HG02798 (cell line): Measurements from ENCODE around the gene SPECC1.
"Not testable (repeated sequence)": the region's sequence is repeated elsewhere in the genome, so short reads cannot be mapped to it uniquely, and the experiment has no call there.

ENCODE experiments used
- ATAC-seq: cut with Tn5 transposase; IDR thresholded peaks from one replicate; pipeline ENCODE4 v1.9.1; 2021; ENCODE audit warnings: mild to moderate bottlenecking; ENCODE audit not compliant: unreplicated experiment, poor library complexity

Gene SPECC1

DNA sequence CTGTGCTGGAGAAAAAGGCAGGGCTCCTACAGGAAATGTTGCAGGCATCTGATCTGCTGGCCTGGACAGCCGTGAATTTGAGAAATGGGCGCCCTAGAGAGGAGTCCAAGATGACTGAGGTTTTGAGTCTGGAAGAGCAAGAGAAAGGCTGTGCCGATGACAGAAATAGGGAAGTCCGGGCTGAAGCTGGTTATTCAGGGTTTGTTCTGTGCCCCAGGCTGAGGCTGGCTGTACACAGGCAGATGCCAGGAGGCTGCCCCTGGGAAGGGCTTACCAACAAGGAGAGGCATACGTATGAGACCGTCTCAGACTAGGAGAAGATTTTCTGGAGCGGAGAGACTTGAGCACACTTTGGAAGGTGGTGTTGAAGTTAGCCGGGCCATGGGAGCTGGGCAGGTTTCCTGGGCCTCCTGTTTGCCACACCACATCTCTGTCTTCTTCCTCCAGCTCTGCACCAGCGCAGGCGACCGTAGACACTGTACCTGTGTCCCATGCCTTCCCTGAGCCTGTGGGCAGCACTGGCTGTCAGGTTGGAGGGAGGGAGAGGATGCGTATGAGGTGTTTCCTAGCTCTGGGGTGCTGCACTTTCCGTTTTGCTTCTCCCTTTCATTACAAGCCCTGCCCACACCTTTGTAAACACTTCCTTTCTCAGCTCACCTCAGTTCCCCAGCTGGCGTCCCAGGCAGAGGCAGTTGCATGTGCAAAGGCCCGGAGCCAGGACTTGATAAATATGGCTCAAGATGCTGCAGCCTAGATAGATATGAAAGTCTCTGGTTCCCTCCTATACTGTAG, 80.8 kb downstream of the SPECC1 start:
- no peak for ATAC-seq

DNA sequence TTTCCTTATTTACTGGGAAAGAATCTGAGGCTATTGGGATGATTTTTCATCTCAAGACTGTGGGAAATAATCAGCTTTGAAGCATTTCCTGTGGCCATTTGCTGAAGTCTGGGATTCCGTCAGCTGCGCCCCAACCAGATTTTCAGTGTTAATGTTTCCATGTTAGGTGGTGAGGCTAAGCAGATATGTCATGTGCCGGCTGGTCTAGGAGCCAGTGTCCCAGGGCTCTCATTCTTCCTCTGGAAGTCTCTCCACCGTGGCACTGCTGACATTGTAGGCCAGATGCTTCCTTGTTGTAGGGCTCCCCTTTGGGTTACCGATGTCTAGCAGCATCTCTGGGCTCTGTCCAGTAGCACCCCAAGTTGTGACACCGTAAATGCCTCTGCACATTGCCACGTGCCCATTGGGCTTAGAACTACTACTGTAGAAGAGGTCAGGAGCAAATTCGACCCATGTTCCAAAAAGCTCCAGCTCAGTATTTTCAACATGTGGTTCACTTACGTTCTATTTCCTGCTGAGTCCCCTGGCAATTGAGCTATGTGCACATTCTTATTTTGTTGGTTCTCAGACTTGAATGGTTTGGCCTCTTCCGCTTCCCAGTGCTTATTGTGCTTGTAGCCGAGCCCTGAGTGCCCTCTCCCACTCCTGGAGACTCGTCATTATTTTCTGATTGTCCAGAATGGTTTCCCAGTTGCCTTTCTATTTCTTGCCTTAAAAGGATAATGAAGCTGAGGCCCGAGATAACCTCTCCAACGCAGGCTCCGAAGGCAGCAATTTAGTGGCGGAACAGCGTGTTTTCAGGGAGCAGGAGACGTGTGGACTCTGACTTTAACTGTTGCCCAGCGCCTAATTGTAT, 82.2 kb downstream of the SPECC1 start:
- no peak for ATAC-seq

DNA sequence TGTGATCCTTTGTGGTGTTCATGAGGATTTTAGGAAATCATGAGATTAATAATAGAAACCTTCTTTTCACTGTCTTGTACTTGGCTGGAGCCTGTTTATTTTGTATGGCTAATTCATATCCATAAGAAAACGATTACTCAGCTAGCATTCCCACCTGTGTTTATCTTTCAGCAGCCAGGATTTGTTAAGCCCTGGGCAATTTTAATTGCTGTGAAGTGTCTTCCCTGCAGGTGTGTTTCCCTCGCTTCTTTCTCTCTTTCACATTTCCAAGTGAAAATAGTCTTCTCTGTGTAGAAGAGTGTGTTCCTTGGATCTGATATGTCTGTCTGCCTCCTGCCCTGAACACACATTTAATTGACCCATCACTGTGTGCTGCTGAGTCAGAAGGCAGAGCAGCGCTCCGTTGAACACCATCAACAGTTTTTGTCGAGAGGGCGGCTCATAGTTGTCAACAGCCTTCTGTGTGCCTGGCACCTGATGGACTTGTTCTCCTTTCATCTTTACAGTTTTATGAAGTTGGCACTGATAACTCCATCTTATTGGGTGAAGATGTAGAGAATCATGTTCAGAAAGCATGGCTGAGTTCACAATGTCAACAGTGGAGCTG, 83.2 kb downstream of the SPECC1 start:
- no peak for ATAC-seq

DNA sequence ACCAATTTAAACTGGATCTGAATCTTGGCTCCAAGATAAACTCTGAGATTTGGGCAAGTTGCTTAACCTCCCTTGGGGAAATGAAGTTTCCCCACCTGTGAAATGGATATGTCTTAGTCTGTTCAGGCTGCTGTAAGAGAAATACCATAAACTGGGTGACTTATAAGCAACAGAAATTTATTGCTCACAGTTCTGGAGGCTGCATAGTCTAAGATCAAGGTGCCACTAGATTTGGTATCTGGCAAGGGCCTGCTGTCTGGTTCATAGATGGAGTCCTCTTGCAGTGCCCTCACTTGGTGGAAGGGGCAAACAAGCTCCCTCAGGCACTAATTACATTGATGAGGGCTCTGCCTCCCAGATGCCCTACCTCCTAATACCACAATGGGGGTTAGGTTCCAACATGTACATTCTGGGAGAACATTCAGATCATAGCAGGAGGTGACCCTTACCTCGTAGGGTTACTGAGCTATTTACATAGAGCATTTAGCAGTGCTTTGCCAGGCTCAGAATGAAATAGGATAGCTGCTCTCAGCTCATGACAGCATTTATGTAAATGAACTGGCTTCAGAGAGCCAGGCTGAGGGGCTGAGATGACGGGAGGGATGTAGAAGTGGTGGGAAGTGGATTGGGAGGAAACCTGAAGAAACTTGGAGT, 83.9 kb downstream of the SPECC1 start:
- ATAC-seq: no peak

DNA sequence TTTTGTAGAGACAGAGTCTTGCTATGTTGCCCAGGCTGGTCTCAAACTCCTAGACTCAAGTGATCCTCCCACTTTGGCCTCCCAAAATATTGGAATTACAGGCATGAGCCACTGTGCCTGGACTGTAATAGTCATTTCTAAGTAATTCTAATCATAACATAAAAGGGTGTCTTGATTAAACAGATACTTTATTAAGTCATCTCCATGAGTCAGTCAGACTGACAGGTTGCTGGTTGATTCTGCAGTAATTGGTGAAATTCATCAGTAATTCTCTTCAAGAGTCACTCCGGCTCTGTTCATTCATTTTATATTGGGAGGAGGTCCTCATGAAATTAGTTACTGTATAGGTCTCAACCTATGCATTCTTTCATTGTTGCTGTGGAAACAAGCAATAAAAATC, 85.6 kb downstream of the SPECC1 start:
- ATAC-seq: no peak

DNA sequence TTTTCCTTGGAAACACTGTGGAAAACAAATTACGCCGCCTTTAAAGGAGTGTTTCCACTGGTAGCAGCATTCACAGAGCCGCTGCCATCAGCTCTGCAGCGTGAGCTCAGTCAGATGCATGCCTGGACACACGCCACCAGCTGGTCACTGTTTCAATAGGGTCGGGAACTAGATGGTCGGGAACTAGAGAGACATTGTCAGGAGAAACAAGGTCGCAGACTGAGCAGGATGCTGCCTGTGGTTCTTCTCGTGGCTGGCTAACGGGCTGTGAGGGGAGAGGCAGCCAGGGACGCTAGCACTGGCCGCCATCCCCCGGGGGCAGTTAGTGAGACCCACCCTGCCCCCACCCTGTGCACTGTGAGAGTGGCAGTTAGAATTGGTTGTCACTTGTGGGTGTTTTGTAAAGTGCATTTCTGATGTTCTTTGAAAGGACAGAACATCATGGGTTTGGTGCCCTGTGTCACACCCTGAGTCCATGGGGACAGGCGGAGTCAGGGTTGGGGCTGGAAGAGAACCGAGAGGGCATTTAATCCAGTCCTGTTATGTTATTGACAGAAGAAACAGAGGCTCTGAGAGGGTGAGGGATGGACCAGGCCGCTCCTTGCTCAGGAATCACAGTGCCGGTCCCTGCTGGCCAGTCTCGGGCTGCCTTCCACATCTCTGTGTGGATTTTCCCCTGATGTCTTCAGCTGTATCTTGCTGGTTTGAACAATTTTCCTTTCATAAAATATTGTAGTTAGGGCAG, 86.3 kb downstream of the SPECC1 start:
- ATAC-seq: no peak

DNA sequence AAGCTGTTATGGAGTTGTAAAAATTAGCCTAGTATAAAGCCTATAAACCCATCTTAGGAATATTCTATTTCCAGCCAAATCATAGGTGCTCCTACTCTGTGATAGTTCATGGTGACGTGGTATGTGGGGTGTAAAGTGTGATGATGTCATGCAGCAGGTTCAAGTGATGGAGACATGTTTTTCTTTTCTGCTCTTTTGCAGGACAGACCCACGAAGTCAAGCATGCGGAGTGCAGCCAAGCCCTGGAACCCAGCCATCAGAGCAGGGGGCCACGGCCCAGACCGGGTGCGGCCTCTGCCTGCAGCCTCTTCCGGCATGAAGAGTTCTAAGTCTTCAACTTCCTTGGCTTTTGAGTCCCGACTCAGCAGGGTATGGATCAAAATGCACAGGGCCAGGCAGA, 87.3 kb downstream of the SPECC1 start:
- ATAC-seq: no peak

DNA sequence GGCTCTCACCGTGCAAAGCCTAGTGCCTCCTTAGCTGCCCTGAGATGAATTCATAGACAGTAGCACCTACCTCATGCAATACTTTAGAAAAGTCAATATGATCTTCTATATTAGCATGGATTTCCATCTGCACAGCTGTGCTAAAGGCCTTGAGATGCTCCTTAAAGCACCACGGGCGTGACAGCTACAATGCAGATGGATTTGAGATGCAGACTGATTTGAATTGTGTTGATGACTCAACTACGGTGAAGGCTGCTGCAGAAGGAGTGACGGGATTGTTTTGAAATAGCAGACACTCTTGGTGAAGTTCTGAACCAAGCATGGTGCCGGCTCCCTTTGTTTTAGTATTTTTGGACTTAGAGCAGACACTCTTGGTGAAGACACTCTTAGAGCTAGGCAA, 88.2 kb downstream of the SPECC1 start:
- no peak for ATAC-seq

DNA sequence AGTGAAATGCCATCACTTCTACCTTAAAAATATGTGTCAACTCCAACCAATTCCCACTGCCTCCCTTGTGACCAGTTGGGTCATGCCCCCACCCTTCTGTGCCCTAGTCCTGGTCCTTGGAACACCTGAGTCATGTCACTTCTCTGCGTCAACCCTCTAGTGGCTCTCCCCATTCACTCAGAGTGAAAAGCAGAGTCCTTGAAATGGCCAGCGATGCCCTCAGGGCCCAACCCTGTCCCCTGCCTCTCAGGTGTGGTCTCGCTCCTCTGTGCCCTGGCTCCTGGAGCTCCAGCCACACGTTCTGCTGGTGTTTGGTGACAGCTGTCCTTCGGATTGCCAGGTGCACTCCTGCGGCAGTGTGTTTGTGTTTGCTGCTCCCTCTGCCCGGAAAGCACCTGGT, 89.2 kb downstream of the SPECC1 start:
- ATAC-seq: no peak

DNA sequence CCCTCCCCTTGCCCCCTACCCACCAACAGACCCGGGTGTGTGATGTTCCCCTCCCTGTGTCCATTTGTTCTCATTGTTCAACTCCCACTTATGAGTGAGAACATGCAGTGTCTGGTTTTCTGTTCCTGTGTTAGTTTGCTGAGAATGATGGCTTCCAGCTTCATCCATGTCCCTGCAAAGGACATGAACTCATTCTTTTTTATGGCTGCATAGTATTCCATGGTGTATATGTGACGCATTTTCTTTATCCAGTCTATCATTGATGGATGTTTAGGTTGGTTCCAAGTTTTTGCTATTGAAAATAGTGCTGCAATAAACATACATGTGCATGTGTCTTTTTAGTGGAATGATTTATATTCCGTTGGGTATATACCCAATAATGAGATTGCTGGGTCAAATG, 91.6 kb downstream of the SPECC1 start:
- ATAC-seq: not testable (repeated sequence)

DNA sequence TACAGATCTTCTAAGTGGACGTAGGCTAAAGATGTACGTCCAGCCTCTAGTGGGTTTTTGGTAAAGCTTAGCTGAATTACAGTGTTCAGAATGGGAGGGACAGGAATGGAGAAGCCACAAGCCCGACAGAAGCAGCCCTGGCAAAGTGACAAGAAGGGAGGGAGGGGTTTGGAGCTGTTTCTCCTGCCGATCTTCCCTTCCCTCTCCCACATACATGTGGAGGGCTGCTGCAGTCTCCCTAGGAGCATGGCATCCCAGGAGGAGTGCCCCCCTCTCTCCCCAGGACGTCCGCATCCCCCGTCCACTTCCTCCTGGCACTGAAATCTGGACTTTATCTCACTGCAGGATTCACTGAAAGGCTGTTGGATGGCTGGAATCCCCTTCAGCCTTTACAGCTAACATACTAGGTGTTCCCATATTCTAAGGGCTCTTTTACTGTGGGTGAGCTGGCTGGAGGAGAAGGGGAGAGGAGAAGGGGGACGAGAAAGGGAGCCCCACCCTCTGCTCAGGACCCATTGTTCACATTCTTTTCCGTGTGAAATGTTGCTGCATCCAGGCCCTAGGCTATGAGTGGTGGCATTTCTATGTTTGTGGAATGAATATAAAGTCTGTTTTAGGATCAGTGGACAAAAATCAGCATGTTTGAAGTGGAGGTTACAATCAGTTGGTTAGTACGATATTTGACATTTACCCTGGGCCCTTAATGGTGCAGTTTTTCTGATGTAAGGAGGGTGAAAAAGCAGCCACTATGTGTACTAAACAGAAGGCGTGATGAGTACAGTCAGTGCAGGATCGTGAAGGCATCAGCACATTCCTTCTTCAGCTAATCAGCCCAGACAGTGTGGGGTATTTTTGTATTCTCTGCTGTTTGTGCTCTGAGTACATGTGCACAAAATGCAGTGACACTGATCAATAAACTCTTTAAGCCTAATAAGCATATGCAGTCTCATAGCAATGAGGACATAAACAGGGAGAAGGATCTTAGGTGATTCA, 94.6 kb downstream of the SPECC1 start:
- no peak for ATAC-seq

DNA sequence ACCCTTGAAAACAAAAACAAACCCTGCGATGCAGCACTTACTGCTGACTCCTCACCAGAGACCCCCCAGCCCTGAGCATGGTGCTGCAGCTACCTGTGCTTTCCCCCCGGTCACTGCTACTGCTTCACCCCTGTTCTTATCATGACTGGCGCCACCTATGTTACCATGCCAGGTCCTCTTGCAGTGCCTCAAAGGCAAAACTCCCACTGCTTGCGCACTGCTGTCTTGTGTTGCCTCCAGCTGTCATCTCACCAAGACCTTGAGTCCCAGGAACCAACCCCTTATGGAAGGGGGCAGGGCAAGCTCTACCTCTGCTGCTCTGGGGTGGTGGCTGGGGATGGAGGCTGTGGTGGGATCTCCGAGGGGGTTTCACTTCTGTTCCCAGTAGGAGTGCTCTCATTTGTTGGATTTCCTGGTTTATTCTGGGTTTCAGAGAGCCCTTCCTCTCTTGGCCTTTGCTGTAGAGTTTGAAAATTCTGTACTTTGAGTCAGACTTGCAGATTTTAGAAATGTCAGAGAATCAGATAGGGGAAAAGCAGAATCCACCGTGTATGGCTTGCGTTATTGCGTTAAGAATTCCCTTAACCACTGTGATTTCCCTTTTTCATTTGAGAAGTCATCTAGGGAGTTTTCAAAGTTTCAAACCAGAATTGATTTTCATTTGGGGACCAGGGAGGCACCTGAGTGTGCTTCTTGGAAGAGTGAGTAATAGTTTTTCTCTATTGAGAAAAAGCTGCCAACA, 96.6 kb downstream of the SPECC1 start:
- no peak for ATAC-seq

DNA sequence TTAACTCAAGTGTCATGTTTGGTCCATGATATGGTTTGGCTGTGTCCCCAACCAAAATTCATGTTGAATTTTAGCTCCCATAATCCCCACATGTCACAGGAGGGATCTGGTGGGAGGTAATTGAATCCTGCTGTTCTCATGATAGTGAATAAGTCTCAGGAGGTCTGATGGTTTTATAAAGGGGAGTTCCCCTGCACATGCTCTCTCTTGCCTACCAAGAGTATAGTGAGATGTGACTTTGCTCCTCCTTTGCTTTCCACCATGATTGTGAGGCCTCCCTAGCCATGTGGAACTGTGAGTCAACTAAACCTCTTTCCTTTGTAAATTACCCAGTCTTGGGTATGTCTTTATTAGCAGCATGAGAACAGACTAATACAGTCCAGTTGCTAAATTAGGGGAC, 97.3 kb downstream of the SPECC1 start:
- not testable (repeated sequence) for ATAC-seq

DNA sequence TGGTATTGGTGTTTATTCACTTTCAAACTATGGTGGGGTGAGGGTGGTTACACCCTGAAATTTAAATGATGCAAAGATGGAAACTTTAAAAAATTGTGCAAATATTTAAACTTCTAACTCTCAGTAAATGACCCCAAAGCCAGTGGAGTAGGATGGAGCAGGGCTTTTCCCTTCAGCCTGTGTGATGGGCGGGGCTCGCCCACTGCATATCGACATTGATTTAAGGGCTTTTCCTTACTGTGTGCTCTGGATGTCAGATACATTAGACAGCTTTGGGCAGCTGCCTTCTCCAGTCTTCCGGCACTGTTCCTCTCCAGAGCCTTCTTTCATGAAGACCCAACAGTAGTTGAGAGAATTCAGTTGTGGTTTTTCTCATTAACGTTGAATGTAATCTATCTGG, 99.9 kb downstream of the SPECC1 start:
- ATAC-seq: no peak

DNA sequence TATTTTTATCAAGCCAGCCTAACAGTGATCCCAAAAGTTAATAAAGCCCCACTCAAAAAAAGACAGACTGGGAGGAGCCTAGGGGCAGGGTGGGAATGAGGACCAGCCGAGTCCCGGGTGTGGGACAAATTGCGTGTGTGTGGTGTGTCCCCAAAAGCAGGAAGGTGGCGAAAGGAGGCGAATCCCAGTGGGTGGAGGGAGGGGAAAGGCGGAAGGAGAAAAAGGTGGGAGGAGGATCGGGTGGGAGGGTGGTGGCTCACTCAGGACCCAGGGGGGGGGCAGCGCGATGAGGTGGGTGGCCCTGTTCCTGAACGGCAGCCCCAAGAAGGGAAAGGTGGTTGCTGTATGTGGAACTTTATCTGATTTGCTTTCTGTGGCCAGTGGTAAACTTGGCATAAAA, 102.4 kb downstream of the SPECC1 start:
- no peak for ATAC-seq

DNA sequence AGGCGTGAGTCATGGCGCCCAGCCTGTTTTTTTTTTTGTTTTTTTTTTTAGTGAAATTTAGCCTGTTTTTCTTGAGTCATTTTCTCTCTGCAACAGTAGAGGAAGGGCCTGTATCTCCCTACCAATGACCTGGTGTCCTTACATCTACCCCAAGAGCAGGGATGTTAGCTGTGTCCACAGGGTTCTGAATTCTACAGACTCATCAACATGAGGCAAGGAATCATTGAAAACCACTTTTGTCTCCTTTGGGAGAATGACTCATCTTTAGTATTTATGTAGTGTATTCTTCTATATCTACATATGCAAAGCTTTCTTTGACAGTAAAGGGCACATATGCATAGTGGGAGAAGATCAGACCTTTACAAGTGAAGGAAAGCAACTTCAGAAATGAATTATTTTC, 105.3 kb downstream of the SPECC1 start:
- ATAC-seq: no peak

DNA sequence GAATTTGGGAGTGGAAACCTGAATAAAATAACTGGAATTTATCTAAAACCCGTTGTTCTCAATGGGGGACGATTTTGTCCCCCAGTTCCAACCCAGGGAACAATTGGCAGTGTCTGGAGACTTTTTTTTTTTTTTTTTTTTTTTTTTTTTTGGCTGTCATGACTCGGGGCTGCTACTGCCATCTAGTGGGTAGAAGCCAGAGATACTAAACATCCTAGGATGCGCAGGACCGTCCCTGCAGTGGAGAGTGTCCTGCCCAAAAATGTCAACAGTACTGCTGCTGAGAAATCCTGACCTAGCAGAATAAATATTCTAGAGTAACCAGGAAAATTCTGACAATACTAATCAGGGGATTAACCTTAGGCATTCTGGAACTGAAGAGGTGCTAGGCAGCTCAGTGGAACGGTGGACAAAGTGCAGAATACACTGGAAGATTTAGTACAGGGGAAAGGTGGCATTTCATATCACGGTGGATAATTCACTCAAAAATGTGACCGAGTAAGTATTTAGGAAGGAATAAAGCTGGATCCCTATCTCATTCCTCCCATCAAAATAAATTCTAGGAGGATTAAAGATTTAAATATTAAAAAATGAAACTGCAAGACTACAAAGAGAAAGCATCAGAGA, 107.6 kb downstream of the SPECC1 start:
- ATAC-seq: no peak

DNA sequence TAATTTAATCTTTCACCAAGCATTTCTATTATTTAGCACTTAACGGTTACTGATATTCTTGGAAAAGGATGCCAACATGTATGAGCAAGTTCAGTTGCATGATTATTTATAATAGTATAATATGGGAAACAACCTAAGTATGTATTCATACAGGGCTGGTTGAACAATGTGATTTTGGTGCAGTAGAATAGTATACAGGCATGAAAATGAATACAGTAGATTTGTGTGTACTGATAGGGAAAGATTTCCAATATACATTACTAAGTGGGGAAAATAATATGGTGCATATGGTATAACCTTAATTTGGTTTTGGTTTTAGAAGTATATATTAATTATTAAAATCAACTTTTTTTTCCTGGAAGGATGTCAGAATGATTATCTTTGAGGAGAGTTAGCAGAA, 109.1 kb downstream of the SPECC1 start:
- no peak for ATAC-seq
